Liver (tissue), 3 donors: ENCODE measurements around the gene MYO15A.

Source experiments
- CTCF ChIP-seq: fragments of 150-350 bp; IDR thresholded peaks from 2 replicates; pipeline ENCODE4 v1.5.1; 2017; ENCODE audit warnings: improper control_type of control experiment, low read depth, low read length; ENCODE audit not compliant: missing input control
- EGR1 ChIP-seq, 2 donors: IDR thresholded peaks; 2 replicates each; pipeline ENCODE4 v1.6.1; 2016 to 2018; ENCODE audit warnings: antibody characterized with exemption in 2 of 2, low read depth in 2 of 2
- HNF4G ChIP-seq: IDR thresholded peaks from 2 replicates; pipeline ENCODE4 v1.6.1; 2016; ENCODE audit warnings: antibody characterized with exemption
- MAX ChIP-seq: IDR thresholded peaks from 2 replicates; pipeline ENCODE4 v1.6.1; 2016; ENCODE audit warnings: antibody characterized with exemption
- REST ChIP-seq: IDR thresholded peaks from 2 replicates; pipeline ENCODE4 v1.6.1; 2016; ENCODE audit warnings: antibody characterized with exemption, mild to moderate bottlenecking
- TAF1 ChIP-seq: conservative IDR thresholded peaks from 2 replicates; pipeline ENCODE4 v1.6.1; 2016; ENCODE audit warnings: antibody characterized with exemption, mild to moderate bottlenecking
- YY1 ChIP-seq: IDR thresholded peaks from 2 replicates; pipeline ENCODE4 v1.6.1; 2016; ENCODE audit warnings: antibody characterized with exemption, mild to moderate bottlenecking
- ZBTB33 ChIP-seq: IDR thresholded peaks from 2 replicates; pipeline ENCODE4 v1.6.1; 2016; ENCODE audit warnings: antibody characterized with exemption
- donor health status: healthy.
- donor health status: healthy.

- TF ChIP-seq REST (no peak), MAX (no peak), EGR1 (IDR thresholded peaks at IDR 0.05; ENCODE audit: low read depth in 2 of 2) (no peak), CTCF (no peak), HNF4G (no peak), ZBTB33 (no peak), TAF1 (no peak), YY1 (no peak)
These were observed 120.7 kb downstream of the MYO15A start for GRCh38 chr17:18229254-18229653.
